GM10266 (cell line): ENCODE data around the gene SFMBT2.
"Not testable (repeated sequence)": the region's sequence is repeated elsewhere in the genome, so short reads cannot be mapped to it uniquely, and the experiment has no call there.

ENCODE experiments used
- DNase-seq: peaks from one replicate; pipeline ENCODE4 v3.0.0; 2012; ENCODE audit errors: extremely low spot score
- CTCF ChIP-seq: IDR thresholded peaks from 2 replicates; pipeline ENCODE4 v1.5.1; 2012; ENCODE audit warnings: mild to moderate bottlenecking, low read depth; ENCODE audit not compliant: control insufficient read depth, insufficient read depth; ENCODE audit errors: missing control alignments

The SFMBT2 gene

GRCh38 chr10:7300384-7300971, 110.4 kb downstream of the SFMBT2 start:
- no peak for TF ChIP-seq CTCF
- DNase-seq, result no peak

GRCh38 chr10:7299601-7300325, 111.1 kb downstream of the SFMBT2 start:
- not testable (repeated sequence) for DNase-seq

- no peak for DNase-seq
- no peak for TF ChIP-seq CTCF
These were observed 112.3 kb downstream of the SFMBT2 start for GRCh38 chr10:7298495-7298894.

- no peak for DNase-seq
- TF ChIP-seq CTCF, result no peak
These were observed 113.7 kb downstream of the SFMBT2 start for GRCh38 chr10:7297094-7297493.

GRCh38 chr10:7296648-7297047, 114.2 kb downstream of the SFMBT2 start:
- DNase-seq, result no peak
- TF ChIP-seq CTCF, result no peak

- no peak for DNase-seq
- TF ChIP-seq CTCF, result no peak
These were observed 114.8 kb downstream of the SFMBT2 start for GRCh38 chr10:7296076-7296475.

- no peak for DNase-seq
- no peak for TF ChIP-seq CTCF
These were observed 117.4 kb downstream of the SFMBT2 start for GRCh38 chr10:7293378-7293920.
